ENCODE measurements around the gene CHST3. TPM values are rescaled to one million over a fixed set of nuclear protein-coding genes. Genes with fewer than 3 reads are reported as not detected.
A peak's percentile ranks its signal among the peaks of the same experiment; 100 is the strongest.

Gene CHST3
- total and polyA plus RNA-seq, 9 of the 15 experiments (the other 6 are each of a cell fraction or from before 2014, with no cell fraction given): 0.01 to 1.3 (median 0.15) TPM

DNA sequence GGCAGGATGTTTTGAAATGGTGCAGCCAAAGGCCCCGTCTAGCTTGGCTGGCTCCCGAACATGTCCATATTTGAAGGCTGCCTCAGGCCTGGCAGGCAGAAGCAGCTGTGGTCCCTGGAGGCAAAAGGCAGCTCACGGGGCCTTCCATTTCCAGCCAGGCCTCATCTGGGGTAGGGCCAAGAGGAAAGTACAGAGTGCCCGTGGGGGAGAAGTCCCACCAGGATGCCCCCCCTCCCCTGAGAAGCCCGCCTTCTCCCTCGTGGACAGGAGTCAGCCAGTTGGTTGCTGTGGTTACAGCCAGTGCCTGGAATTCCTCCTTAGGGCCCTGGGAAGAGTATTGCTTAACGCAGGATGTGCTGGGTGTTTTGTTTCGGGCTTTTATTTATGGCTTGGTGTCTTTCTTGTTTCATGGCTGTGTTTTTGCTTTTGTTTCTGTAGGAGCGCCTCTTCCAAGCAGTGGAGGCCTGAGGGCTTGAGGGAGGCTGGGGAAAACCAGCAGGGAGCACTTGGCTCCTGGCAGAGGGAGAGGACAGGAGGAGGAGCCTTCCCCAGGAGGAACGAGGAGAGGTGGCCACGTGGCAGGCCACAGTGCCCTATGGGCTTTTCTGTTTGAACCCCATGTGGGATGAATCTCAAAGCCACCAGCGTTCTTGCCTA lies 45.4 kb downstream of the CHST3 start:
- DNase-seq (ENCODE audit: extremely low read depth in 1 of 4, low spot score in 3 of 4) (no peak), ATAC-seq (no peak), FAIRE-seq (no peak)
- Histone ChIP-seq H3K27ac (ENCODE audit: extremely low read depth, low read depth, low read length) (no peak overlapping the region), H3K27me3 (ENCODE audit: control insufficient read depth in 2 of 2, insufficient read depth in 2 of 2, low read length in 2 of 2) (peaks cover 26 to 44% of the 10 kb centered on the region in 2 experiments), H4K20me1 (replicated peaks; ENCODE audit: control insufficient read depth, insufficient read depth, low read length) (0 out of 2 replicates have a peak, but pooled peaks cover 5% of the 10 kb centered on the region), H3K9me1 (ENCODE audit: control insufficient read depth, insufficient read depth, low read length) (no peaks in the 10 kb centered on the region), H3K36me3 (ENCODE audit: control insufficient read depth, insufficient read depth, low read length) (no peaks in the 10 kb centered on the region), H3K4me2 (ENCODE audit: insufficient read depth, low read length) (no peak overlapping the region), H3K79me2 (ENCODE audit: control insufficient read depth, insufficient read depth, low read length) (no peaks in the 10 kb centered on the region), H3K4me3 (no peak overlapping the region), H3K4me1 (replicated peaks in 1 of 2; ENCODE audit: control insufficient read depth in 2 of 2, insufficient read depth in 2 of 2, low read length in 2 of 2) (peaks cover 7 to 17% of the 10 kb centered on the region in 2 experiments; a peak in 2 of 5 replicates), H3K9ac (ENCODE audit: insufficient read depth in 1 of 2, low read depth in 2 of 2, low read length in 2 of 2) (0 out of 4 replicates have a peak overlapping the region, but pooled peaks of 1 of the 2 experiments have one; percentile 8), H2AFZ (ENCODE audit: low read depth, low read length) (no peak overlapping the region; the same call in 1 of the 2 replicates), H3K9me3 (replicated peaks; ENCODE audit: control insufficient read depth, insufficient read depth, low read depth, low read length) (no peaks in the 10 kb centered on the region)
- in situ Hi-C loops (cut with MboI) (no loop called here), intact Hi-C loops (cut with micrococcal nuclease) (no loop called here)
- 21% methylated on average over 12 of the region's 12 CpGs for WGBS (ENCODE audit: insufficient coverage, low coverage, missing lambda C conversion rate)
- ChIA-PET POLR2A (interaction anchor here (0.6 kb wide), 2 partner anchors 16 to 86 kb away, joined by 3 read pairs; no protein-coding TSS in a partner anchor), CTCF (ENCODE audit: low intra/inter-chr PET ratio) (no interaction called here)
- BruUV-seq (replicated peaks): no TSS peak
- TF ChIP-seq CBX3 (IDR thresholded peaks at IDR 0.05; ENCODE audit: borderline replicate concordance in 1 of 2, low read length in 2 of 2) (no peak), RFX1 (IDR thresholded peaks at IDR 0.05) (peak; percentile 54; the same call in 1 of the 2 replicates)

DNA sequence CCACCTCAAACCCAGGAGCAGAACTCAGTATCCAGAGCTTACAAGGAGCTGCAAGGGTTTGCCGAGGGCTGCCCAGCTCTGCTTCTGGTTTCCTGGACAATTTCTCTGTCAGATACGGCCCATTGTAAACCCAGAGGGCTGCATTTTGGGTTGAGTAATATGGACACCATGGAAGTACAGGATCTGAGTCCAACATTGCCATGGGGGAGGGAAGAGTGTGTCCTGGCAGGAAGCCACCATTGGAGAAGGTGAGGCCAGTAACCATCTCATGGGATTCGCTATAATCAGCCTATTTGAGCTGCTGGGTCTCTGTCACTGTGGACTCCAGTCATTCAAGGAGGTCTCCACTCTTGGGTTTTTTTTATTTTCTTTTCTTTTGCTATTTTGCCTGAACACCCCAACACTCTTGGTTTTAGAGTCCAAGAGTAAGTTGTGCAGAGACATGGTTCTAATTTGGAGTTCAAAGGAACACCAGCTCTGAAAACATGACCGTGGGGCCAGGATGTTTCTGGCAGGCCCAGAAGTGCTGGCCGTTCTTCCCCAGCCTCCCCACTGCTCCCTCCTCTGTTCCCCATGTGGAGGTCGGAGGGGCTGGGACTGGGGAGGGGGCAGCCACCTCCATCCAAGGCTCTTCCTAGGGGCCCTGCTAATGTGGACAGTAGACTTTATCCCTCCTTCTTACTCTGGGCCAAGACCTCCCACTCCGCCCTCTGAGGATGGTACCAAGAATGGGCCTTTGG lies 46.2 kb downstream of the CHST3 start:
- in situ Hi-C loops (cut with MboI): no loop called here
- intact Hi-C loops (cut with micrococcal nuclease): no loop called here
- no peak overlapping the region for H3K4me2 ChIP-seq (ENCODE audit: insufficient read depth, low read length)
- no peak overlapping the region for H2AFZ ChIP-seq (ENCODE audit: low read depth, low read length)
- WGBS (ENCODE audit: insufficient coverage, low coverage, missing lambda C conversion rate): 24% methylated on average over 7 of the region's 7 CpGs
- CTCF ChIA-PET (ENCODE audit: low intra/inter-chr PET ratio): no interaction called here
- BruUV-seq (replicated peaks): no TSS peak
- peaks cover 7 to 17% of the 10 kb centered on the region in 2 experiments; a peak in 2 of 5 replicates for H3K4me1 ChIP-seq (replicated peaks in 1 of 2; ENCODE audit: control insufficient read depth in 2 of 2, insufficient read depth in 2 of 2, low read length in 2 of 2)
- FAIRE-seq (no peak), DNase-seq (ENCODE audit: extremely low read depth in 1 of 4, low spot score in 3 of 4) (no peak), ATAC-seq (no peak)
- H4K20me1 ChIP-seq (replicated peaks; ENCODE audit: control insufficient read depth, insufficient read depth, low read length): 0 out of 2 replicates have a peak, but pooled peaks cover 5% of the 10 kb centered on the region
- no peak overlapping the region for H3K27ac ChIP-seq (ENCODE audit: extremely low read depth, low read depth, low read length)
- no peak for TF ChIP-seq NRF1 (conservative IDR thresholded peaks at IDR 0.05 in 1 of 2, IDR thresholded peaks at IDR 0.05 in 1 of 2)
- TF ChIP-seq GABPB2 (CRISPR knock-in tag; conservative IDR thresholded peaks at IDR 0.05): no peak
- TF ChIP-seq GTF2A2 (tag; IDR thresholded peaks at IDR 0.05): no peak
- no peak for TF ChIP-seq THRB (CRISPR knock-in tag; conservative IDR thresholded peaks at IDR 0.05)
- no peak for TF ChIP-seq PHB2 (IDR thresholded peaks at IDR 0.05; ENCODE audit: low read depth)
- TF ChIP-seq MTF1 (CRISPR knock-in tag; IDR thresholded peaks at IDR 0.05; ENCODE audit: borderline replicate concordance): no peak
- TF ChIP-seq TCF7L2 (IDR thresholded peaks at IDR 0.05; ENCODE audit: low read depth, low read length): no peak
- no peak for TF ChIP-seq GABPB1 (CRISPR knock-in tag; IDR thresholded peaks at IDR 0.05)
- TF ChIP-seq, protein P1, sequence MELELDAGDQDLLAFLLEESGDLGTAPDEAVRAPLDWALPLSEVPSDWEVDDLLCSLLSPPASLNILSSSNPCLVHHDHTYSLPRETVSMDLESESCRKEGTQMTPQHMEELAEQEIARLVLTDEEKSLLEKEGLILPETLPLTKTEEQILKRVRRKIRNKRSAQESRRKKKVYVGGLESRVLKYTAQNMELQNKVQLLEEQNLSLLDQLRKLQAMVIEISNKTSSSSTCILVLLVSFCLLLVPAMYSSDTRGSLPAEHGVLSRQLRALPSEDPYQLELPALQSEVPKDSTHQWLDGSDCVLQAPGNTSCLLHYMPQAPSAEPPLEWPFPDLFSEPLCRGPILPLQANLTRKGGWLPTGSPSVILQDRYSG (tag; conservative IDR thresholded peaks at IDR 0.05; ENCODE audit: low read depth): no peak
- H3K79me2 ChIP-seq (ENCODE audit: control insufficient read depth, insufficient read depth, low read length): no peaks in the 10 kb centered on the region
- H3K9me3 ChIP-seq (replicated peaks; ENCODE audit: control insufficient read depth, insufficient read depth, low read depth, low read length): no peaks in the 10 kb centered on the region
- no peak overlapping the region for H3K4me3 ChIP-seq
- H3K9me1 ChIP-seq (ENCODE audit: control insufficient read depth, insufficient read depth, low read length): no peaks in the 10 kb centered on the region
- H3K36me3 ChIP-seq (ENCODE audit: control insufficient read depth, insufficient read depth, low read length): no peaks in the 10 kb centered on the region
- H3K27me3 ChIP-seq (ENCODE audit: control insufficient read depth in 2 of 2, insufficient read depth in 2 of 2, low read length in 2 of 2): peaks cover 28 to 51% of the 10 kb centered on the region in 2 experiments
- H3K9ac ChIP-seq (ENCODE audit: insufficient read depth in 1 of 2, low read depth in 2 of 2, low read length in 2 of 2): no peak overlapping the region
- POLR2A ChIA-PET: interaction anchor here (0.6 to 1.1 kb wide), 2 partner anchors 15 to 106 kb away, joined by 3 to 5 read pairs; no protein-coding TSS in a partner anchor

Measured in K562 (cell line).